ENCODE data around the gene ARHGAP5. TPM values are rescaled to one million over a fixed set of nuclear protein-coding genes. Genes with fewer than 3 reads are reported as not detected.

Gene ARHGAP5
- total RNA-seq, 1 donor from 2014 or later: 73.8 TPM

GRCh38 chr14:32085182-32085844 is 8.2 kb downstream of the ARHGAP5 start:
- TF ChIP-seq CTCF (IDR thresholded peaks at IDR 0.05; ENCODE audit: partially characterized antibody, unreplicated experiment): no peak
- Mint-ChIP-seq H3K27me3 (ENCODE audit: unreplicated experiment) (no peaks in the 10 kb centered on the region), H3K9me3 (ENCODE audit: unreplicated experiment) (no peaks in the 10 kb centered on the region), H3K4me1 (ENCODE audit: low read depth, unreplicated experiment) (peaks cover 10% of the 10 kb centered on the region), H3K27ac (ENCODE audit: unreplicated experiment) (no peak overlapping the region), H3K36me3 (ENCODE audit: unreplicated experiment) (no peaks in the 10 kb centered on the region), H3K4me3 (ENCODE audit: unreplicated experiment) (no peak overlapping the region)
- no peak for DNase-seq

- Mint-ChIP-seq H3K27ac (ENCODE audit: unreplicated experiment) (no peak overlapping the region), H3K4me1 (ENCODE audit: low read depth, unreplicated experiment) (peaks cover 10% of the 10 kb centered on the region), H3K9me3 (ENCODE audit: unreplicated experiment) (no peaks in the 10 kb centered on the region), H3K27me3 (ENCODE audit: unreplicated experiment) (no peaks in the 10 kb centered on the region), H3K36me3 (ENCODE audit: unreplicated experiment) (no peaks in the 10 kb centered on the region), H3K4me3 (ENCODE audit: unreplicated experiment) (no peak overlapping the region)
- TF ChIP-seq CTCF (IDR thresholded peaks at IDR 0.05; ENCODE audit: partially characterized antibody, unreplicated experiment): no peak
- DNase-seq: no peak
Measured at GRCh38 chr14:32085845-32086383, 8.8 kb downstream of the ARHGAP5 start.

GRCh38 chr14:32087173-32087861 is 10.2 kb downstream of the ARHGAP5 start:
- no peak for TF ChIP-seq CTCF (IDR thresholded peaks at IDR 0.05; ENCODE audit: partially characterized antibody, unreplicated experiment)
- H3K9me3 Mint-ChIP-seq (ENCODE audit: unreplicated experiment): no peaks in the 10 kb centered on the region
- no peak overlapping the region for H3K4me3 Mint-ChIP-seq (ENCODE audit: unreplicated experiment)
- H3K36me3 Mint-ChIP-seq (ENCODE audit: unreplicated experiment): no peaks in the 10 kb centered on the region
- peaks cover 6% of the 10 kb centered on the region for H3K4me1 Mint-ChIP-seq (ENCODE audit: low read depth, unreplicated experiment)
- H3K27ac Mint-ChIP-seq (ENCODE audit: unreplicated experiment): no peak overlapping the region
- DNase-seq: no peak
- H3K27me3 Mint-ChIP-seq (ENCODE audit: unreplicated experiment): no peaks in the 10 kb centered on the region

- no peak overlapping the region for H3K4me3 Mint-ChIP-seq (ENCODE audit: unreplicated experiment)
- peaks cover 3% of the 10 kb centered on the region for H3K4me1 Mint-ChIP-seq (ENCODE audit: low read depth, unreplicated experiment)
- no peak overlapping the region for H3K27ac Mint-ChIP-seq (ENCODE audit: unreplicated experiment)
- no peaks in the 10 kb centered on the region for H3K36me3 Mint-ChIP-seq (ENCODE audit: unreplicated experiment)
- DNase-seq: no peak
- no peaks in the 10 kb centered on the region for H3K27me3 Mint-ChIP-seq (ENCODE audit: unreplicated experiment)
- no peak for TF ChIP-seq CTCF (IDR thresholded peaks at IDR 0.05; ENCODE audit: partially characterized antibody, unreplicated experiment)
- no peaks in the 10 kb centered on the region for H3K9me3 Mint-ChIP-seq (ENCODE audit: unreplicated experiment)
Measured at GRCh38 chr14:32087907-32088306, 10.8 kb downstream of the ARHGAP5 start.

GRCh38 chr14:32090686-32091085 is 13.6 kb downstream of the ARHGAP5 start:
- DNase-seq: no peak
- no peaks in the 10 kb centered on the region for H3K36me3 Mint-ChIP-seq (ENCODE audit: unreplicated experiment)
- H3K27ac Mint-ChIP-seq (ENCODE audit: unreplicated experiment): no peak overlapping the region
- H3K27me3 Mint-ChIP-seq (ENCODE audit: unreplicated experiment): no peaks in the 10 kb centered on the region
- no peaks in the 10 kb centered on the region for H3K9me3 Mint-ChIP-seq (ENCODE audit: unreplicated experiment)
- no peak overlapping the region for H3K4me3 Mint-ChIP-seq (ENCODE audit: unreplicated experiment)
- TF ChIP-seq CTCF (IDR thresholded peaks at IDR 0.05; ENCODE audit: partially characterized antibody, unreplicated experiment): no peak
- peaks cover 3% of the 10 kb centered on the region for H3K4me1 Mint-ChIP-seq (ENCODE audit: low read depth, unreplicated experiment)

Measured in glutamatergic neuron (in vitro differentiated cells).